ENCODE measurements around the gene PSD4. TPM values are rescaled to one million over a fixed set of nuclear protein-coding genes. Genes with fewer than 3 reads are reported as not detected.

PSD4 gene
- total RNA-seq, 1 experiment from 2014 or later, result 1.7 TPM

- no peak overlapping the region for H3K27ac ChIP-seq
- no peaks in the 10 kb centered on the region for H3K4me1 ChIP-seq (replicated peaks)
- H3K9me3 ChIP-seq (replicated peaks), result no peaks in the 10 kb centered on the region
- DNase-seq (ENCODE audit: low read depth in 1 of 2, low spot score in 2 of 2), result no peak
- no peak overlapping the region for H3K4me3 ChIP-seq
- no peaks in the 10 kb centered on the region for H3K27me3 ChIP-seq (replicated peaks)
- no peaks in the 10 kb centered on the region for H3K36me3 ChIP-seq
Observed at GRCh38 chr2:113180131-113180946, 6.6 kb downstream of the PSD4 start.

GRCh38 chr2:113181258-113182051 lies 7.7 kb downstream of the PSD4 start:
- Histone ChIP-seq H3K4me3 (no peak overlapping the region), H3K9me3 (replicated peaks) (no peaks in the 10 kb centered on the region), H3K36me3 (no peaks in the 10 kb centered on the region), H3K4me1 (replicated peaks) (no peaks in the 10 kb centered on the region), H3K27ac (no peak overlapping the region), H3K27me3 (replicated peaks) (no peaks in the 10 kb centered on the region)
- DNase-seq (ENCODE audit: low read depth in 1 of 2, low spot score in 2 of 2), result no peak

GRCh38 chr2:113182471-113183260 lies 8.9 kb downstream of the PSD4 start:
- no peak overlapping the region for H3K4me3 ChIP-seq
- no peak for DNase-seq (ENCODE audit: low read depth in 1 of 2, low spot score in 2 of 2)
- H3K4me1 ChIP-seq (replicated peaks), result no peaks in the 10 kb centered on the region
- no peaks in the 10 kb centered on the region for H3K36me3 ChIP-seq
- H3K27ac ChIP-seq, result no peak overlapping the region
- no peaks in the 10 kb centered on the region for H3K27me3 ChIP-seq (replicated peaks)
- H3K9me3 ChIP-seq (replicated peaks), result no peaks in the 10 kb centered on the region

- no peaks in the 10 kb centered on the region for H3K36me3 ChIP-seq
- H3K4me3 ChIP-seq, result no peak overlapping the region
- no peaks in the 10 kb centered on the region for H3K4me1 ChIP-seq (replicated peaks)
- H3K27me3 ChIP-seq (replicated peaks), result no peaks in the 10 kb centered on the region
- no peak for DNase-seq (ENCODE audit: low read depth in 1 of 2, low spot score in 2 of 2)
- no peak overlapping the region for H3K27ac ChIP-seq
- no peaks in the 10 kb centered on the region for H3K9me3 ChIP-seq (replicated peaks)
Observed at GRCh38 chr2:113183264-113183663, 9.5 kb downstream of the PSD4 start.

GRCh38 chr2:113183703-113184102 lies 9.9 kb downstream of the PSD4 start:
- Histone ChIP-seq H3K4me3 (no peak overlapping the region), H3K27ac (no peak overlapping the region), H3K4me1 (replicated peaks) (no peaks in the 10 kb centered on the region), H3K27me3 (replicated peaks) (no peaks in the 10 kb centered on the region), H3K9me3 (replicated peaks) (no peaks in the 10 kb centered on the region), H3K36me3 (no peaks in the 10 kb centered on the region)
- DNase-seq (ENCODE audit: low read depth in 1 of 2, low spot score in 2 of 2), result no peak

- DNase-seq (ENCODE audit: low read depth in 1 of 2, low spot score in 2 of 2), result no peak
- no peaks in the 10 kb centered on the region for H3K36me3 ChIP-seq
- H3K27me3 ChIP-seq (replicated peaks), result 0 out of 2 replicates have a peak, but pooled peaks cover 3% of the 10 kb centered on the region
- H3K4me1 ChIP-seq (replicated peaks), result no peaks in the 10 kb centered on the region
- no peak overlapping the region for H3K4me3 ChIP-seq
- H3K27ac ChIP-seq, result no peak overlapping the region
- no peaks in the 10 kb centered on the region for H3K9me3 ChIP-seq (replicated peaks)
Observed at GRCh38 chr2:113184531-113185230, 10.9 kb downstream of the PSD4 start.

GRCh38 chr2:113185664-113186432 lies 12.1 kb downstream of the PSD4 start:
- Histone ChIP-seq H3K9me3 (replicated peaks) (no peaks in the 10 kb centered on the region), H3K4me3 (no peak overlapping the region), H3K27me3 (replicated peaks) (peaks cover 3% of the 10 kb centered on the region; the same call in 1 of the 2 replicates), H3K36me3 (no peaks in the 10 kb centered on the region), H3K27ac (no peak overlapping the region), H3K4me1 (replicated peaks) (no peaks in the 10 kb centered on the region)
- no peak for DNase-seq (ENCODE audit: low read depth in 1 of 2, low spot score in 2 of 2)

GRCh38 chr2:113186433-113186796 lies 12.6 kb downstream of the PSD4 start:
- no peak for DNase-seq (ENCODE audit: low read depth in 1 of 2, low spot score in 2 of 2)
- Histone ChIP-seq H3K9me3 (replicated peaks) (no peaks in the 10 kb centered on the region), H3K4me3 (no peak overlapping the region), H3K36me3 (no peaks in the 10 kb centered on the region), H3K27me3 (replicated peaks) (peaks cover 3% of the 10 kb centered on the region; the same call in 1 of the 2 replicates), H3K27ac (no peak overlapping the region), H3K4me1 (replicated peaks) (no peaks in the 10 kb centered on the region)

GRCh38 chr2:113187771-113188170 lies 14.0 kb downstream of the PSD4 start:
- Histone ChIP-seq H3K4me3 (no peak overlapping the region), H3K4me1 (replicated peaks) (no peaks in the 10 kb centered on the region)

GRCh38 chr2:113190871-113191270 lies 17.1 kb downstream of the PSD4 start:
- Histone ChIP-seq H3K27me3 (replicated peaks) (peaks cover 3% of the 10 kb centered on the region; the same call in 1 of the 2 replicates), H3K27ac (no peak overlapping the region), H3K36me3 (no peaks in the 10 kb centered on the region), H3K4me3 (no peak overlapping the region), H3K4me1 (replicated peaks) (no peaks in the 10 kb centered on the region), H3K9me3 (replicated peaks) (no peaks in the 10 kb centered on the region)
- no peak for DNase-seq (ENCODE audit: low read depth in 1 of 2, low spot score in 2 of 2)

More at GRCh38 chr2:113187771-113188170, 14.0 kb downstream of the PSD4 start:
- Histone ChIP-seq H3K36me3 (no peaks in the 10 kb centered on the region), H3K27ac (no peak overlapping the region), H3K27me3 (replicated peaks) (peaks cover 3% of the 10 kb centered on the region; the same call in 1 of the 2 replicates), H3K9me3 (replicated peaks) (no peaks in the 10 kb centered on the region)
- no peak for DNase-seq (ENCODE audit: low read depth in 1 of 2, low spot score in 2 of 2)

GRCh38 chr2:113192459-113193100 lies 18.8 kb downstream of the PSD4 start:
- H3K27ac ChIP-seq, result no peak overlapping the region
- no peaks in the 10 kb centered on the region for H3K36me3 ChIP-seq
- no peaks in the 10 kb centered on the region for H3K4me1 ChIP-seq (replicated peaks)
- no peak overlapping the region for H3K4me3 ChIP-seq
- no peak for DNase-seq (ENCODE audit: low read depth in 1 of 2, low spot score in 2 of 2)
- peaks cover 3% of the 10 kb centered on the region; the same call in 1 of the 2 replicates for H3K27me3 ChIP-seq (replicated peaks)
- H3K9me3 ChIP-seq (replicated peaks), result no peaks in the 10 kb centered on the region

GRCh38 chr2:113195923-113196501 lies 22.2 kb downstream of the PSD4 start:
- H3K27ac ChIP-seq, result no peak overlapping the region
- no peaks in the 10 kb centered on the region for H3K36me3 ChIP-seq
- no peaks in the 10 kb centered on the region for H3K27me3 ChIP-seq (replicated peaks)
- H3K4me1 ChIP-seq (replicated peaks), result peaks cover 5% of the 10 kb centered on the region
- no peak for DNase-seq (ENCODE audit: low read depth in 1 of 2, low spot score in 2 of 2)
- no peak overlapping the region for H3K4me3 ChIP-seq
- H3K9me3 ChIP-seq (replicated peaks), result no peaks in the 10 kb centered on the region

Data from SJSA1 (cell line).